Heart left ventricle (tissue), 16 donors: ENCODE data around the gene BRPF1. TPM values are rescaled to one million over a fixed set of nuclear protein-coding genes. Genes with fewer than 3 reads are reported as not detected.

Experiments
- ATAC-seq, 4 donors: fragments of 200-7000 bp; cut with Tn5 transposase; one replicate each; pipeline ENCODE4 v1.9.1; 2020 to 2022; ENCODE audit warnings: moderate library complexity in 4 of 4, mild to moderate bottlenecking in 3 of 4, moderate number of reproducible peaks in 1 of 4
- DNase-seq, 5 donors: peaks; one replicate each; pipeline ENCODE4 v3.0.0-alpha.2; 2020
- H3K27ac ChIP-seq, 12 donors: fragments of 200-600 bp; sonication (generic) in 4 of 12; one replicate each; pipeline versions ENCODE4 v1.5.0 to v1.8.0; 2016 to 2022; ENCODE audit warnings: mild to moderate bottlenecking in 2 of 12
- H3K27me3 ChIP-seq, 9 donors: fragments of 200-600 bp; sonication (generic) in 2 of 9; one replicate each; pipeline versions ENCODE4 v1.5.1 to v1.8.0; 2016 to 2022; ENCODE audit warnings: mild to moderate bottlenecking in 3 of 9
- H3K36me3 ChIP-seq, 9 donors: fragments of 200-600 bp; sonication (generic) in 2 of 9; one replicate each; pipeline versions ENCODE4 v1.5.0 to v1.8.0; 2018 to 2022; ENCODE audit warnings: mild to moderate bottlenecking in 2 of 9
- H3K4me1 ChIP-seq, 12 donors: fragments of 200-600 bp; sonication (generic) in 4 of 12; one replicate each; pipeline versions ENCODE4 v1.5.0 to v1.8.0; 2016 to 2022; ENCODE audit warnings: mild to moderate bottlenecking in 3 of 12
- H3K4me3 ChIP-seq, 12 donors: fragments of 200-600 bp; sonication (generic) in 4 of 12; one replicate each; pipeline versions ENCODE4 v1.5.0 to v1.8.0; 2017 to 2022; ENCODE audit warnings: mild to moderate bottlenecking in 9 of 12, moderate library complexity in 4 of 12
- H3K9me3 ChIP-seq, 12 donors: fragments of 200-600 bp; sonication (generic) in 4 of 12; one replicate each; pipeline versions ENCODE4 v1.5.0 to v1.8.0; 2016 to 2022; ENCODE audit warnings: mild to moderate bottlenecking in 1 of 12
- POLR2A ChIP-seq, 2 donors: fragments of 450-650 bp; IDR thresholded peaks; one replicate each; pipeline ENCODE4 v1.6.1; 2017; ENCODE audit warnings: antibody characterized with exemption in 2 of 2, mild to moderate bottlenecking in 2 of 2, moderate library complexity in 2 of 2
- WGBS, 4 donors: extraction: QIAGEN DNeasy Blood & Tissue Kit in 2 of 4; methylation state at CpG; one replicate each; pipeline versions ENCODE4 v1.1.5 to v1.1.7; 2013 to 2018; 5-methylcytosine and 5-hydroxymethylcytosine counted together
- intact Hi-C, 10 donors: fragments of 100-400 bp; cut with DNase I; formaldehyde crosslinking; loops; one replicate each; pipeline versions ENCODE4 v1.11.1 to v1.14.2; 2022
- polyA plus RNA-seq, 2 donors: library from polyadenylated mRNA; stranded (reverse); fragments of 200-250 nt; gene quantifications; one replicate each; pipeline ENCODE4 v1.2.3, GENCODE V29; 2013
- total RNA-seq, 9 donors: library from RNA; depleted of rRNA in 2 of 9; stranded (reverse); fragments of >200 nt in 2 of 9; fragmentation: NEBNext Ultra II Directional in 3 of 9; extraction: Animal tissue kit (Norgen Biotek cat#: 25700) in 3 of 9; gene quantifications; one replicate each; pipeline versions ENCODE4 v1.1.0 to v1.2.4, GENCODE V29; 2016 to 2023
- TF ChIP-seq, protein P1 (sequence below), 12 donors: fragments of 200-600 bp; sonication (generic) in 4 of 12; IDR thresholded peaks; one replicate each; pipeline versions ENCODE4 v1.5.0 to v1.8.0; 2018 to 2022; ENCODE audit warnings: antibody characterized with exemption in 12 of 12, mild to moderate bottlenecking in 5 of 12
- donor health status: ischemic (EF 13 %, LVEDD 7.1; RV severe dilation, severe dysfunction).
- donor health status: healthy with polysubstance abuse.
- donor health status: DM: no; HTN: yes; CAD: no.
- donor health status: DM: no; HTN: no; CAD: no.
- donor health status: ischemic (EF 25% LVEDD 6.9; RV normal size, moderate dysfunction).
- donor health status: ischemic (EF 25% LVEDD 5.7; RV mildly dilated, moderate dysfunction).
- donor health status: healthy.
- donor health status: DM: yes; HTN: yes; CAD: no.
- donor health status: ischemic (EF 35%, LVEDD 5.7; RV mildly dilated, moderate dysfunction).
- donor health status: nonischemic (EF 11% LVEDD 7.7; RV severe dilation, severe dysfunction).
- donor health status: DM: yes; HTN: yes; CAD: no.
- donor health status: PGD.
- donor health status: ischemic (EF 29% LVEDD 5.4; RV normal size, mild dysfunction).
- donor health status: nonischemic (EF 23%, LVEDD 6.1; RV moderate dilation, normal function).

BRPF1 gene
- total and polyA plus RNA-seq, 11 donors, result 5.5 to 17.8 (median 10.6) TPM

DNA sequence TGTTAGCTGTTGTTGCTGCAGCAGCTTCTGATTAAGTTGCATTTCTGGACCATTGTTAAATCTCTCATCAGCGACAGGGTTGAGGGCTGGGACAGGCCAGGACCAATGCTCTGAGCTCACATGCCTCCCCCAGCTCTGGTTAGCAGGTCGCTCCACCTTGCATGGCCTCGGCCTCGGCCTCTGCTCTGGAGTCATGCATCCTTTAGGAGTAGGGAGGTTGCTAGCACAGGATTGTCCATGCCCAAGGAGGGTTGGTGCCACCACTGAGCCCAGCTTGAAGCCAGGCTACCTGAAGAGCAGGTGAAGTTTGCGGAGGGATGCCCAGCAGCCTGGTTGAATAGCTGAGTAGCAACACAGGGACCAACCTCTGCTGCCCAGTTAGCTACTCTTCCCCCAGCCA, 39.1 kb upstream of the BRPF1 start:
- H3K4me1 ChIP-seq, result peaks cover 0 to 26% (median 6%) of the 10 kb centered on the region in 12 donors
- no peaks in the 10 kb centered on the region for H3K9me3 ChIP-seq
- peaks cover 0 to 100% (median 98%) of the 10 kb centered on the region in 9 donors for H3K36me3 ChIP-seq
- no peak for DNase-seq
- 94 to 98% (median 95%) methylated on average over 5 of the region's 5 CpGs for WGBS, 4 donors
- intact Hi-C loops, result no loop called here
- H3K27ac ChIP-seq, result no peak overlapping the region
- H3K4me3 ChIP-seq, result no peak overlapping the region
- ATAC-seq, result no peak
- TF ChIP-seq POLR2A (IDR thresholded peaks at IDR 0.05), result no peak
- TF ChIP-seq, protein P1, sequence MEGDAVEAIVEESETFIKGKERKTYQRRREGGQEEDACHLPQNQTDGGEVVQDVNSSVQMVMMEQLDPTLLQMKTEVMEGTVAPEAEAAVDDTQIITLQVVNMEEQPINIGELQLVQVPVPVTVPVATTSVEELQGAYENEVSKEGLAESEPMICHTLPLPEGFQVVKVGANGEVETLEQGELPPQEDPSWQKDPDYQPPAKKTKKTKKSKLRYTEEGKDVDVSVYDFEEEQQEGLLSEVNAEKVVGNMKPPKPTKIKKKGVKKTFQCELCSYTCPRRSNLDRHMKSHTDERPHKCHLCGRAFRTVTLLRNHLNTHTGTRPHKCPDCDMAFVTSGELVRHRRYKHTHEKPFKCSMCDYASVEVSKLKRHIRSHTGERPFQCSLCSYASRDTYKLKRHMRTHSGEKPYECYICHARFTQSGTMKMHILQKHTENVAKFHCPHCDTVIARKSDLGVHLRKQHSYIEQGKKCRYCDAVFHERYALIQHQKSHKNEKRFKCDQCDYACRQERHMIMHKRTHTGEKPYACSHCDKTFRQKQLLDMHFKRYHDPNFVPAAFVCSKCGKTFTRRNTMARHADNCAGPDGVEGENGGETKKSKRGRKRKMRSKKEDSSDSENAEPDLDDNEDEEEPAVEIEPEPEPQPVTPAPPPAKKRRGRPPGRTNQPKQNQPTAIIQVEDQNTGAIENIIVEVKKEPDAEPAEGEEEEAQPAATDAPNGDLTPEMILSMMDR (IDR thresholded peaks at IDR 0.05), result no peak
- H3K27me3 ChIP-seq, result no peaks in the 10 kb centered on the region

- peaks cover 0 to 100% (median 95%) of the 10 kb centered on the region in 9 donors for H3K36me3 ChIP-seq
- no peaks in the 10 kb centered on the region for H3K27me3 ChIP-seq
- peaks cover 0 to 24% (median 6%) of the 10 kb centered on the region in 12 donors for H3K4me1 ChIP-seq
- no peak for ATAC-seq
- DNase-seq, result peak in 1 of 5 donors; percentile 43
- H3K27ac ChIP-seq, result no peak overlapping the region
- intact Hi-C loops, result no loop called here
- no peaks in the 10 kb centered on the region for H3K9me3 ChIP-seq
- WGBS, 4 donors, result 51 to 73% (median 66%) methylated on average over 4 of the region's 4 CpGs
- H3K4me3 ChIP-seq, result no peak overlapping the region
- TF ChIP-seq, protein P1 (IDR thresholded peaks at IDR 0.05), result no peak
- no peak for TF ChIP-seq POLR2A (IDR thresholded peaks at IDR 0.05)
These were observed 36.2 kb upstream of the BRPF1 start for GRCh38 chr3:9695345-9695744.

DNA sequence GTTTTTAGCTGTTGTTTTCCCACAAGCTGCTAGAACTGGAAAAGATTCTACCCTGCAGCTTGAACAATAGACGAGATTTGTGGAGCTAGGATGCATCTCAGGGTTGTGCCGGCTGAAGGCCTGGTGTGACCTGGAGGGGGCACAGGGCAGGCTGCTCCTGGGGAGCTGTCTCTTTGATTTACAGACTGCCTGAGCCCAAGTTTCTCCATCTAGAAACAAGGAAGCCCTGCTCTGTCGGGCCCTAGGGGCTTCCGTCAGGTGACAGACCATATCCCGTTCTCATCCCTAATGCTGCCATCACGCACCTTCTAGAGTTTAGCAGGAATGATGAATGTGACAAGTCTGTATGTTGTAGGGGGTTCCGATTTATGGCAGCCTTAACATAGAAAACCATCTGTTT, 35.8 kb upstream of the BRPF1 start:
- ATAC-seq (no peak), DNase-seq (no peak)
- no peaks in the 10 kb centered on the region for H3K27me3 ChIP-seq
- peaks cover 0 to 100% (median 95%) of the 10 kb centered on the region in 9 donors for H3K36me3 ChIP-seq
- H3K9me3 ChIP-seq, result no peaks in the 10 kb centered on the region
- no peak overlapping the region for H3K4me3 ChIP-seq
- H3K4me1 ChIP-seq, result peaks cover 0 to 20% (median 6%) of the 10 kb centered on the region in 12 donors
- TF ChIP-seq, protein P1 (IDR thresholded peaks at IDR 0.05), result no peak
- no peak for TF ChIP-seq POLR2A (IDR thresholded peaks at IDR 0.05)
- intact Hi-C loops, result no loop called here
- WGBS, 4 donors, result 85 to 93% (median 91%) methylated on average over 7 of the region's 7 CpGs
- H3K27ac ChIP-seq, result no peak overlapping the region

GRCh38 chr3:9696480-9697220, 34.9 kb upstream of the BRPF1 start:
- Histone ChIP-seq H3K27me3 (no peaks in the 10 kb centered on the region), H3K27ac (no peak overlapping the region), H3K36me3 (peaks cover 0 to 99% (median 95%) of the 10 kb centered on the region in 9 donors), H3K4me1 (peaks cover 0 to 11% (median 3%) of the 10 kb centered on the region in 12 donors), H3K9me3 (no peaks in the 10 kb centered on the region), H3K4me3 (no peak overlapping the region)
- intact Hi-C loops, result no loop called here
- ATAC-seq (peak in 3 of 4 donors; percentile 15 to 43 (median 42)), DNase-seq (no peak)
- 37 to 58% (median 47%) methylated on average over 5 of the region's 5 CpGs for WGBS, 4 donors
- no peak for TF ChIP-seq POLR2A (IDR thresholded peaks at IDR 0.05)
- TF ChIP-seq, protein P1 (IDR thresholded peaks at IDR 0.05), result no peak
